ENCODE measurements around the gene SSU72.

The SSU72 gene

DNA sequence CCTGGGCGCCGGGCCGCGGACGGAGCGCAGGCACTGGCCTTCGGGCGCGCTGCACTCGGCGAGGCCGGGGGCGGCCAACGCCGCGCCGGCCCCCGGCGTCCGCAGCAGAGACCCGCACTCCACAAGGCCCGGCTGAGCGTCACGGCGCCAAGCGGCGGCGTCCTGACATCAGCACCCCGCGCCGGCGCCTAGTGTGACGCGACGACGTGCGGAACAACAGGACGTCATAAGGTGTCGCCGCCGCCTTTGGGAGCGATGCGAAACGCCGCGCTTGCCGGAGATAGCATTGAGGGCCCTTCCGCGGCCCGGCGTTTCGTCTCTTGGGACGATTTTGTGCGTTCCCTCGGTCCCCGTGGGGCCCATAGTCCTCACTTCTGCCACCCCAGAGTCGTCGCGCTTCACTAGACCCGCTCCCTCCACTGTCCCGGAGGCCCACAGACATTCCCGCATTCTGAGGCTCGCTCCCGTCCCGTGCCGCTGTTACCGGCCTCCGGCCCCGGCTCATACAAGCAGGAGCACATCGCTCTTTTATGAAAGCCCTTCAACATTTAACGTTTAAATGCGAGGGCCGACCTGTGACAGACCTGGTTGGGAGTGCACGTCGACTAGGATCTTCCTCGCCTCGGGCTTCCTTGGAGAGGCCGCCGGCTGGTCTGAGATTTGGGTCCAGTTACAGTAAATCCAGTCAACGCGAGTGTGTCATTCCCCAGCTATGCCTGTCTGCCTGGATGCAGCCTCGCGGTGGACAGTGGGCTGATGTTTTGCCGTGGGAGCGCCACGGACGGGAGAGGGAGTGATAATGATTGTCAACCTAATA, at the start of gene SSU72:
TSS of gene SSU72 (minus strand) at position 143 of the 817 bp plus-strand sequence. CDS start 306 bp downstream, outside the sequence.
- DNase-seq = peak; percentile 92

DNA sequence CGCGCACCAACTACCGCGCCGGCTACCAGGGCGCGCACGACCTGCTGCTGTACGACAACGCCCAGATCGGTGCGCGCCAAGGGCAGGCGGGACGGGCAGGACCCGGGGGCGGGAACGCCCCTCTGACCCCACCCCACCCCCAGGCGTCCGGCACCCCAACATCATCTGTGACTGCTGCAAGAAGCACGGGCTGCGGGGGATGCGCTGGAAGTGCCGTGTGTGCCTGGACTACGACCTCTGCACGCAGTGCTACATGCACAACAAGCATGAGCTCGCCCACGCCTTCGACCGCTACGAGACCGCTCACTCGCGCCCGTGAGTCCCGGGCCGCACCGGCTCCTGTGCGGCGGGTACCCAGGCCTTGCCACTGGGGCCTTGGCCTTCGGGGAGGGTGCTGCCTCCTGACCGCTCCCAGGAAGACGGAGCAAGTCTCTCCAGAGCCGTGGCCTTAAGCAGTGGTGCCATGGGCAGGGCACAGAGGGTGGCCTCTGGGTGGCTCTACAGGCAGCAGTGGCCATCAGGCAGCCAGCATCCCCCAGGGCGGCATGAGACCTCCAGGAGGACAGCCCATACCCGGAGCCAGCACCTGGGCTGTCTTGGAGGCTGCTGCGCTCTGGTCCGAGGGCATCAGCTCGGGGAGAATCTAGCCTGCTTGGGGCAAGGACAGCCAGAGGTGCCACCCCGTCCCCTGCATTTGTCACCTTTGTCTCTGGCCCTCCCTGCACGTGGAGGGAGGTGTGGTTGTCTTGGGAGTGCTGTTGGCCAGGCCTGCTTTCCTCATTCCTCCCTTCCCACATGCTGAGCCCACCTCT, 49.2 kb upstream of the SSU72 start:
- DNase-seq = no peak

DNA sequence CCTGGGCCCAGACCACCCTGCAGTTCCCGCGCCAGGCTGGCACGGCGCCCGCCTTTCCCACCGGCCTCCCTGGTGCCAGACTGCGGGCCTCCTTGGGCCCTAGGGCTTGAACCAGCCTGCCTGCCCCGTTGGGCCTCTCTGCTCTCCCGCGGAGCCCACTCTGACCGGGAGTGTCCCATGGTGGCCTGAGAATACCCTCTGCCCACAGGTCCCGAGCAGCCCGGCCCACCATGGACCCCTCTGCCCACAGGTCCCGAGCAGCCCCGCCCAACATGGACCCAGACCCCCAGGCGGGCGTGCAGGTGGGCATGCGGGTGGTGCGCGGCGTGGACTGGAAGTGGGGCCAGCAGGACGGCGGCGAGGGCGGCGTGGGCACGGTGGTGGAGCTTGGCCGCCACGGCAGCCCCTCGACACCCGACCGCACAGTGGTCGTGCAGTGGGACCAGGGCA, 48.5 kb upstream of the SSU72 start:
- DNase-seq = no peak

DNA sequence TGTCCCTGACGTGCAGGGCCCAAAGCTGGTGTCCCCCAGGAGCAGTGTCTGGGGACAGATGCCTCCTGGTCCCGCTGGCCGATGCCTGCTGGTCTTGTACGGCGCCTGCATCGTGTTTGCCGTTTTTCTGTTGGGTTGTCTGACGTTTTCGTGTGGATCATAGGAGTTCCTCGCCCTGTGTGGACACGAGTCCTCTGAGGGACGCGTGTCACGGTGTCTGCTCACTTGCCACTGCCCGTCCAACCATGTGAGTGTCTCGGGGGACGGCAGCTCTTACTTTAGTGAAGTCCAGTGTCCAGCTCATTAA, 48.1 kb upstream of the SSU72 start:
- DNase-seq = no peak

DNA sequence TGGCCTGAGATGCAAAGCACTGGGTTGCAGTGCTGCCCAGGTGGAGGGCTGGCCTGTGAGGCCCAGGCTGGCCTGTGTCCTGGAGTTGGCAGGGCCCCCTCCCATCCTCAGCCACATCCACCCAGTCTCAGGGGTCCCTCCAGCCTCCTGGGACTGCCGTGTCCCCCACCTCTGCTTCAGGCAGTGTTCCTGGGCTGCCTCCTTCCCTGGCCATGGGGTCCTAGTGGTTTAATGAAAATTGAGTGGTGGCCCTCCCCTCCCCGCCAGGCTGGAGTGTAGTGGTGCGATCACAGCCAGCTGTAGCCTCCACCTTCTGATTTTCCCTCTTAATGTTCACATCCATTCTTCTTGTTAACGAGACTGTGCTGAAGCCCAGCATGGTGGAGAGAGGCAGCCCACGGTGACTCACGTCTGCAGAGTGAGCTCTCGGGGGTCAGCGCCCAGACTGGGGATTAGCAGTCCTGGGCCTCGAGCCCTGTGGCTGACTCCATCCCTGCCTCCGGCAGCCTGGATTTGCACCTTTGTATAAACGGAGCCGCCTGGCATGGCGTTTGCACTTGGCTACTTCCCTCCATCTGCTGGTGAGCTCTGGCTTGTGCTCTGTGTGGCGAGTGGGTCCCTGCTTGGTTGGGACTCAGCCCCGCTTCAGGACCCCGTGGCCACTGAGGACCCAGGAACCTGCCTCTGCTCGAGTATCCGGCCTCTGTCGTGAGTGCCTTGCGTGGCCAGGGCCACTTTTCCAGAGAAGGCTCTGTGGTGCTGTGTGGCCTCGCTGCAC, 47.5 kb upstream of the SSU72 start:
- DNase-seq = no peak

DNA sequence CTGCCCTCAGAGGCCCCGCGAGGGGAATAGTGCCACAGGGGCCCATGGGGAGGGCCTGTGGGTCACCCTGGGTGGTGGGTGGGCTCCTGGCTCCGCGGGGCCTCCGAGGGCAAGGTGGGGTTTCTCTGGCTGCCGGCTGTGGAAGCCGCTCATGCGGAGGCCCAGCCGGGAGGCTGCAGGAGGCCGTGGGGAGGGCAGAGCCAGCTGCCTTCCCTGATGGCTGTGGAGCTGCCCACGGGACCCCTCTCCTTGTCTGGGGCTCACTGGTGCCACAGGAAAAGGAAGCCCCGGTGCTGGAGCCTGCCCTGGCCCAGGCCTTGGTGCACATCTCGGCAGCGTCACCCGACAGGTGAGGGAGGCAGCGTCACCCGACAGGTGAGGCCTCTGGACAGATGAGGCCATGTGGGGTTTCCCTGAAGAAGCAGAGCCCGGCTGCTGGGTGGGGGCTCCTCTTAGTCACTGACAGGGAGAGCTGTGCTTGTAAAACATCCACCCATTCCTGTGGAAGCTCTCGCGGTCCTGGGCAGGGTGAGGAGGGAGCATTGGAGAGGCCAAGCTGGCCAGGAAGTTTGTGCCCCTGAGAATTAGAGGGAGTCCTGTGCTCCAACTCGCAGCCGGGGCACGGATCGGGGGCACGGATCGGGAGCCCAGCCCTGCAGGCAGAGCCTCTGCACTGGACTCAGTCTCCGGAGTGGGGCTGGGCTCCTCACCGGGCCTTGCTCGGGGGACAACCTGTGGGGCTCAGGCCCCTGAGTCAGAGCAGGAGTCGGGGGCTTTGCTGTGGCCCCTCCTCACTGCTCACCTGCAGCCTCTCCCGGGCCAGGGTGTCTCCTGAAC, 46.7 kb upstream of the SSU72 start:
- no peak for DNase-seq

DNA sequence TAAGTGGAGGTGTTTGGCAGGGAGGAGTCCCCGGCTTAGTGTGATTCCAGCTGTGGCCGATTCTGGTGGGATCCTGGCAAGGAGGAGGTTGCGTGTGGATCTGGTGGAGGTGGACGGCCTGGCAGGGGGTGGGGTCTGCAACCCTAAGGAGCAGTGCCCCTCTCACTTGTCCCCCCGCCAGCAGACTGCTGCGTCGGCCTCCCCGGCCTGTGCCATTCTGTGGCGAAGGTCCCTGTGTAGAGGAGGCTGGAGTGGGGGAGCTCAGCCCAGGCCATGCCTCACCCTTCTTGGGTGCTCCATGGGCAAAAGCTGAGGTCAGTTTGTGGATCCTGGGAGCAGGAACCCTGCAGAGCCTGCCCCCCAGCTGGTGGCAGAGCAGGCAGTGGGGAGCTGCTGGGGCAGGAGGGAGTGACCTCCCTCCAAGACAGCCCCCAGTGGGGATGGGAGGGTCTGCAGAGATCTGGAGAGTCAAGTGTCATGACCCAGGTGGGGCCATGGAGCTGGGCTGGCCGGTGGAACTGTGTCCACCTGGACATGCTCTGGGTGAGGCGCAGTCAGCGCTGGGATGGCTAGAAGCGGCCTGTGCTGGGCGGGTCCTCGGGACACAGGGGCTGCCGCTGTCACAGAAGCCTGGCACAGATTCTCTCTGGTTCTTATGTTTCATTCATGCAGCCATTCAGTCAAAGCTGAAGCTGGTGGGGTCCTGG, 45.9 kb upstream of the SSU72 start:
- no peak for DNase-seq

DNA sequence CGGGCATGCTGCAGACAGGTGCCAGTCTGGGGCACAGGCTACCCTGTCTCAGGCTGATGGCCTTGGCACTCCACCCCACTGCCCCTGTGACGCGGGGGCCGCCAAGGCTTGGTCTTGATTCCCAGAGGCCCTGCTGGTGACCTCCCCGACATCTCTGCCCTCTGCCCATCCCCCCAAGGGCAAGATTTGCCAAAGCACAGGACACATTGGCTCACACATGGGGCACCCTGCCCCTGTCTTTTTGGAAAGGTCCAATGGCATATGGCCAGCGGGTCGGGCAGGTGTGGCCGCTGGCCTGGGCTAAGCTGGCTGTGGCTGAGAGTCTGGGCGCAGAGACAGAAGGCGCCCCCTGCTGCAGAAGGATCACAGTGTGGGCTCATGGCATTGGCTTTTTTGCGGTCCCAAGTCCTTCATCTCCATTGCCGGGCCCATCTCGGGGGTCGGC, 45.3 kb upstream of the SSU72 start:
- no peak for DNase-seq

DNA sequence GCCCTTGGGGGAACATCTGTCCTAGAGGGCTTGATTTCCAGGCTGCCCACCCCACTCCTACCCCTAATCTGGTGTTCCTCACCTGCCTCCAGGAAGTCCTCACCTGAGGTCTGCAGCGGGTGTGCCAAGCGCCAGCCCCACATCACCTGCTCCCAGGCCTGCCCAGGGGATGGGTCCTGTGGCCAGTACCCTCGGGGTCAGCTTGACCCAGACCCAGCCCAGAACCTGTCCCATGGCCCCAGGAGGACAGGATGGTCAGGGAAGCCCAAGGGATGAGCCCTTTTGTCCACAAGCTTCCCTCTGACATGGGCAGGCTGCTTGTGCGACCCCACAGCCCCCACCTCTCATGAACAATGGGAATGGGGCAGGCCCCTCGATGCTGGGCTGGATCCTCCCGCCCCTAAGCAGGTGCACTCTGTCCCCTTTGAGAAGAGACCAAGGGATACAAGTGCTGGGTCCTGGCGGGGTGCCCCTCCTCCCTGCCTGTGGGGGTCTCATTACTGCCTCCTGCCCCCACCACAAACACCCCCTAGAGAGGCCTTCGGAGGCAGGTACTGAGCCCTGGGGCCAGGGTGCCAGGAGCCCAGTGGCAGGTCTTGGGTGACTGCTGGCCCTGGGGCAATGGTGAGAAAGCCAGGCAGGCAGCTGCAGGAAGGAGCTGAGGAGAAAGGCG, 43.9 kb upstream of the SSU72 start:
- no peak for DNase-seq

DNA sequence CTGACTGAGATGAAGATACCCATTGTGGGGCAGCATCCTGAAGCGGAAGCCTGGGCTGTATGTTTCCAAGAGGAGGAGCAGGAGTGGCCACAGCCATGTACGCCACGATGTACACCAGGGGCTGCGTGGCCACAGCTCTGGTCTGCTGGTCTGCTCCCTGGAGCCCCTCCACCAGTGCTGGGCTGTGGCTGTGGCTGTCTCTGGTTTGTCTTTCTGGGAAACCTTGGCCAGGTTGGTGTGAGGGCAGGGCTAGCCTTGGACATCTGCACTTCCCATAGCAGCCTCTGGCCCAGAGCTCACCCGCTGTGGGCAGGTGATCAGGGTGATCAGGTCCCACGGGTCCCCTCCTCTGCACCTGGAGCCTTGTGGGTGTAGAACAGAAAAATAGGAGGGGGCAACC, 43.3 kb upstream of the SSU72 start:
- DNase-seq = no peak

DNA sequence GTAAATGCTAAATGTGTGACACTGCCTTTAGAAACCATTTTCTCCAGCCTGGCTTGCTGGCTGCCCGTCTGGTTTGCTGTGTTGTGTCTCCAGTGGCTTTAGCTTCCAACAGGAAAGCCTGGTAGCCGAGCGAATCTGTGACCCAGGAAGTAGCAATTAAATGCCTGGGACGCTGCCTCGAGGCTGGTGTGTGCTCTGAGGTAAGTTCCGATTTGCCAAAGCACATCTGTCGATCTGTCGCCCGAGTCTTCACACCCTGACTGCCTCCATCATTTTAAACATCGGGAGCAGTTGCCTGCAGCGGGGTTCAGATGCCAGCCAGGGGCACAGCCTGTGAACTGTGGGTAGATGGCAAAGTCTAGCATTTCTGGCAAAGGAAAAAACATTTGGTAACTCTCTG, 42.9 kb upstream of the SSU72 start:
- DNase-seq = no peak

DNA sequence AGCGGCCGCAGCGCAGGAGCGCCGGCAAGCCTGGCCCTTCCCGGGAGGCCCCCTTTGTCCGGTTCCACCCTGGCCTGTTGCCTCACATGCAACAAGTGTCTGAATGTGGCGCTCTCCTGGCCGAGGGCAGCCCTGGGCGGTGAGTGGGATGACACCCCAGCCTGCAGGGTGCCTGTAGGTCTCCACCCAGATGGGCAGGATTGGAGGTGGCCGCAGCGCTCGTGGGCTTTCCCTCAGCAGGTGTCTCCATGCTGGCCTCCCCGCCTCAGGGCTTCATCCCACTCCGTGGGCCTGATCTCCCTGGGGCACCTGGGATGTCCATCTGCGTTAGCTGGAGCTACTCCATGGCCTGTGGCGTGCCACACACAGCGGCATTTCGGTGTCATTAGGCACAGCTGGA, 42.2 kb upstream of the SSU72 start:
- no peak for DNase-seq

DNA sequence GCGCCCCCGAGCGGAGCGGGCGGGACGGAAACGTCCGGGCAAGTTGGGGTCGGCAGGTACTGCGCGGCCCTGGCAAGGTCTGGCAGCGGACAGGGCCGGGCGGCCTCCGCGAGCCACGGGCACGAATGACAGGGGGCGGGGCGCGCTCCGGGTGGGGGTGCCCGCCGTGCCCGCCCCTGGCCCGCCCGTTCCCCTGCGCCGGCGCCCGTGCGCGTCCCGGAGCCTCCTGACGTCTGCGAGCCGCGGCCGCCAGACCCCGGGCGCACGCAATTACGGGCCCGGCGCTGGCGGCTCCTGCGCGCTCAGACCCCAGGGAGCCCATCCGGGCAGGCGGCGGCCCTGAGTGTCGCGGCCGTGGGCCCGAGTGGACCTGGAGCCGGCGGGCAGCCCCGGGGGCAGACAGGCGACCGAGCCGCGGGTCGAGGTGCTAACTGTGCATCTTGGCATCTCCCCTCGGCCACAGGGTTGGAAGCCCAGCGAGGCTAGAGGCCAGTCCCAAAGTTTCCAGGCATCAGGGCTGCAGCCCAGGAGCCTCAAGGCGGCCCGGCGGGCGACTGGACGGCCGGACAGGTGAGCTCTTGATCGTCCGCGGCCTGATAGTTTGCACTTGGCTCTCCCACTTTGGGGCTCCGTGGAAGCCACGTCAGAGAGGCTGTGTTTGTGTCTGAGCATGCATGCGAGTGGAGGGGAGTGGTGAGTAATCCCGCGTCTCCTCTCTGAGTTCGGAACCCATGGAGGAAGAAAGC, 41.6 kb upstream of the SSU72 start:
- peak; percentile 27 for DNase-seq

DNA sequence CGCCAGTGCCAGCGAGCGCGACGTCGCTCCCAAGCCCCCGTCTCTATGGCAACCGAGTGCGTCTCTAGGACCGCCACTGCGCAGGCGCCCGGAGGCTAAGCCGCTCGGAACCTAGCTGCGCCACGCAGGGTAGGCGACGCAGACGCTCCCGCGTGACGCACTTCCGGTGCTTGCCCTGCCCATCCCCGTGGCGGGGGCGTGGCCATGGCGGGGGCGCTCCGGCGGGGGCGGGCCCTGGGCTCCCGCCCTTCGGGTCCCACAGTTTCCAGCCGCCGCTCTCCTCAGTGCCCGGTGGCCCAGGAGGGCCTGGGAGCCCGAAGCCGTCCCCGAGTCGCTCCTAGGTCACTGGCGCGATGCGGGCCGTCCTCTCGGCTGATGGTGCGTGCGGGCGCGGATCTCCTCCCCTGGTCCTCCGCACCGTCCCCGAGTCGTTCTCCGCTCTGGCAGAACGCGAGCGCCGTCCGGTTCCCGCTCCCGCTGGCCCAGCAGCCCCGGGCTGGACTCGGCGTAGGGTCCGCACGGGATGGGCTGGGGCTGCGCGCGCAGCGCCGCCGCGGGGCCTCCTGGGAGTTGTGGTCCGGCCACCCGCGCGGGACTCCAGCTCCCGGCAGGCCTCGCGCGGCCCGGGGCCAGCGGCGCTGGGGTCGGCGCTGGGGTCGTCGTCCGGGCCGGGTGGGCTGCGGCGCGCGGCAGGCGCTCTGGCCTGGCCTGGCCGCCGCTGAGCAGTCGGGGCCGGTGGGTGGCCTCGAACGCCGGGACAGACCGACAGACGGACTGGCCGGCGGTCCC, 40.8 kb upstream of the SSU72 start, which contains the start of gene MIB2:
TSS of gene MIB2 (plus strand) at position 245 of the 789 bp plus-strand sequence. CDS start 7,953 bp downstream, outside the sequence.
- peak; percentile 97 for DNase-seq

DNA sequence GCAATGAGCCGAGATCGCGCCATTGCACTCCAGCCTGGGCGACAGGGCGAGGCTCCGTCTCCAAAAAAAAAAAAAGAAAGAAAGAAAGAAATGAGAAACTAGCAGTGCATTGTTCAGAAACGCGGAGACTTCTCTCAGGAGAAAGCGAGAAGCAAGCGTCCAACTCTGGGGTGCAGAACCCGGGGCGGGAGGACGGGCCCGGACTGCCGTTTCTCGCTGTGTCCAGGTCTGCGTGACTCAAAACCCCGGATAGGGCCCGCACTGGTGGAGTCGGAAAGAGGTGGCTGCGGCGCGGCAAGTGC, 40.2 kb upstream of the SSU72 start:
- DNase-seq = no peak

DNA sequence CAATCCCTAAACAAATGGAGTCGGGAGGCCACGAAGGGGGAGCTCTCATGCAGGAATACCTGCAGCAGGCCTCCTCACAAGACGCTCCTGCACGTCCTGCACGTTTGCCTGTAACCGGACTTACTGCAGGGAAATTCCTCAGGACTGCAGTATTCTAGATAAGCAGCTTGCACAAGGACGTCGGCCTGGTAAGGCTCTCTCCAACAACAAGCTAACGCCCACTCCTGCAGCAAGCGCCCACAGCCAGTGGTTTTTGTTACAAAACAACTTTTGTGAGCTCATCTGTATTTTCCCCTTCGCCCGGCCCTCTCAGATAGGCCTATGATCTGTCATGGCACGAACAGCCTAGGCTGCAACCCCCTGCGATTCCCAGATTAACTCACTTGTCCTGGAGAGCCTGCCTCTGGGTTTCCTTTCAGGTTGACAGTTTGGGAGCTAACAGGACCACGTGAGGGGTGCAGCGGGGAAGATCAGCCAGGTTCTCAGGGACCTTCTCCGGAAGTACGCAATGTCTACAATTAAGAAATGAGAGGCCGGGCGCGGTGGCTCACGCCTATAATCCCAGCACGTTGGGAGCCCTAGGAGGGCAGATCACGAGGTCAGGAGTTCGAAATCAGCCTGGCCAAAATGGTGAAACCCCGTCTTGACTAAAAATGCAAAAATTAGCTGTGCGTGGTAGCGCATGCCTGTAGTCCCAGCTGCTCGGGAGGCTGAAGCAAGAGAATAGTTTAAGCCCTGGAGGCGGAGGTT, 39.7 kb upstream of the SSU72 start:
- peak; percentile 50 for DNase-seq

DNA sequence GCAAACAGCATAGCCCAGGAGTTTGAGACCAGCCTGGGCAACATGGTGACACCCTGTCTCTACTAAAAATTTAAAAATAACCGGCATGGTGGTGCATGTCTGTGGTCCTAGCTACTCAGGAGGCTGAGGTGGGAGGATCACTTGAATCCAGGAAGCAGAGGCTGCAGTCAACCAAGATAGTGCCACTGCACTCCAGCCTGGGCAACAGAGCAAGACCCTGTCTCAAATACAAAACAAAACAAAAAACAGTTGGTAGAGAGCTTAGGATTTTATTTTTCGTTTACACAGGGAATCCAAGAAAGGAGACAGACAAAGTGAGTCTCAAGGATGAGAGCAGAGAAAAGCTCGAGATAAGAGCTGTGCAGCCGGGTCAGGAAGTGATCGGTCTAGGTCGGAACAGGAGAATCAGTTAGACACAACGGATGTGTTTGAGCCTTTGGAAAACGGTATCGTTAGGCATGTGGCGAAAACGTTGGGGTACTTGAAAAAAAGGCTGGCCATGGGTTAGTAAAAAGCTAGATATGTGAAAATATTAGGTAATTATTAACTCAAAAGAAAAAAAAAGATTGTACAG, 38.9 kb upstream of the SSU72 start:
- DNase-seq = no peak

DNA sequence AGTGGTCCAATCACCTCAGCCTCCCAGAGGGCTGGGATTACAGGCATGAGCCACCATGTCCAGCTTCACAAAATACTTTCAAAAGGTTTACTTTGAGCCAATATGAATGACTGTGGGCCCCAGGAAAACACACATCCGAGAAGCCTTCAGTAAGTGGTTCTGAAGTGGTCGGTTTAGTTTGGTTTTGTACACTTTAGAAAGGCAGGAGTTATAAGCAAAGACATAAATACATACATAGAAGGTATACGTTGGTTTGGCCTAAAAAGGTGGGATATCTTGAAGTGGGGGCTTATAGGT, 37.4 kb upstream of the SSU72 start:
- no peak for DNase-seq

DNA sequence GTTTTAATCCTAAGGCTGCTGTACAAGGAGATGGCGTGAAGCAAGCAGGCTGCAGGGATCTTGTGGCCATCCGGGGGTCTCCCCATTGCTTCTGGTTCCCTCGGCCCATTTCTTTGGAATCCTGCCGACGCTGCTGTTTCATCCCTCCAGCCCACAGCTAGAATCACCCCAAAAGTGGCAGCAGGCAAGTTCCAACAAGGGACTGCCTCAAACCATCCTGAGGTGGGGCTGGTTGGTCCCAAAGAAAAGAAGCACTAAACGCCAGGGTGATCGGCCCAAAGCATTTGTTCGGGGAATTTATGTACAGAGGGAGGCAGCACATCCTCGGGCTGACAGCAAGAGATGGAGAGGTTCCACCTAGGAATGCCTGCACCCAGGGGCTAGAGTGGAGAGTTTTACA, 36.1 kb upstream of the SSU72 start:
- no peak for DNase-seq
